ENCODE measurements around the gene CEP83. TPM values are rescaled to one million over a fixed set of nuclear protein-coding genes. Genes with fewer than 3 reads are reported as not detected.
"Not testable (repeated sequence)": the region's sequence is repeated elsewhere in the genome, so short reads cannot be mapped to it uniquely, and the experiment has no call there.

The CEP83 gene, protein sequence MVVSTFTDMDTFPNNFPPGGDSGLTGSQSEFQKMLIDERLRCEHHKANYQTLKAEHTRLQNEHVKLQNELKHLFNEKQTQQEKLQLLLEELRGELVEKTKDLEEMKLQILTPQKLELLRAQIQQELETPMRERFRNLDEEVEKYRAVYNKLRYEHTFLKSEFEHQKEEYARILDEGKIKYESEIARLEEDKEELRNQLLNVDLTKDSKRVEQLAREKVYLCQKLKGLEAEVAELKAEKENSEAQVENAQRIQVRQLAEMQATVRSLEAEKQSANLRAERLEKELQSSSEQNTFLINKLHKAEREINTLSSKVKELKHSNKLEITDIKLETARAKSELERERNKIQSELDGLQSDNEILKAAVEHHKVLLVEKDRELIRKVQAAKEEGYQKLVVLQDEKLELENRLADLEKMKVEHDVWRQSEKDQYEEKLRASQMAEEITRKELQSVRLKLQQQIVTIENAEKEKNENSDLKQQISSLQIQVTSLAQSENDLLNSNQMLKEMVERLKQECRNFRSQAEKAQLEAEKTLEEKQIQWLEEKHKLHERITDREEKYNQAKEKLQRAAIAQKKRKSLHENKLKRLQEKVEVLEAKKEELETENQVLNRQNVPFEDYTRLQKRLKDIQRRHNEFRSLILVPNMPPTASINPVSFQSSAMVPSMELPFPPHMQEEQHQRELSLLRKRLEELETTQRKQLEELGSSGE
- polyA plus RNA-seq (2013, experiment 1 of 2; ENCODE audit: insufficient read length): 10.5 TPM
- 10.3 TPM for polyA plus RNA-seq (2013, experiment 2 of 2; ENCODE audit: insufficient read length)

DNA sequence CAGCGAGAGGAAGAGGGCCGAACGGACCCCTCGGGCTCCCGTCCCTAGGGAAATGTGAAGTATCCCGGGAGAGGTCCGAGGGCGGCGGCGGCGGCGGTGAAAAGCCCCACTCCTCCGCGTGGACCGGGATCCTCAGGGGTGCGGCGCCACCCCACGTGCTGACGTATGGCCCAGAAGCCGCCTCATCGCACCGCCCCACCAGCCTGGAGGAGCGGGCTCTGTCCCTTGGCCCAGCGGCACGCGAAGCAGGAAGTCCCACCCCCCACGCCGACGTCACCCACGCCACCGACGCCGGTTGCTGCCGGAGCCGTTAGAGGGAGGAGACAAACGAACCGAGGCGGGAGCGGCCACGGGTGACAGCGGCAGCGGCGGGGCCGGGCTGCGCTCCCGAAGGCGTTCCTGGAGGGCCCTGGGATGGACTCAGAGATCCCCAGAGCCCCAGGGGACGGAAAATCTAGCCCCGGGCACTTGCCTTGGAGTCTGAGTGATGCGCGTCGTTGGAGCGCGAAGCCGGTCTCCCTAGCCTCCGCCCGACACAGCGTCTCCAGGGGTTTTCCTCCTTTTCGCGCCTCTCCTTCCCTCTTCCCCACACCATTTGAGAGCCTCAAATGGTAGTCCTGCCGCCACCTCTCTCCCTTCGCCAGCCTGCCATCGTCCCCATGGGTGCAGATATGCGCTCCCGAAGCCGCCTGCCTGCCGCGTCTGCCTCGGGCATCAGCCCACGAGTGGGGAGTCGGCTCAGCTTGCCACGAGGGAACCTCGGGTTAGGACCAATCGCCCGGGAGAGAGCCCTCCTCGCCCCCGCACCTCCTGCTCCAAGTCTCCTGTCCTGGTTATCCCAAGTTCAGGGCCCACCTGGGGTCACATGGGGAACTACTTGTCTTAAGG, at the start of gene CEP83:
TSS of gene CEP83 (minus strand) at position 140 of the 888 bp plus-strand sequence. CDS start 47,377 bp downstream, outside the sequence.
- DNase-seq: peak; percentile 92

DNA sequence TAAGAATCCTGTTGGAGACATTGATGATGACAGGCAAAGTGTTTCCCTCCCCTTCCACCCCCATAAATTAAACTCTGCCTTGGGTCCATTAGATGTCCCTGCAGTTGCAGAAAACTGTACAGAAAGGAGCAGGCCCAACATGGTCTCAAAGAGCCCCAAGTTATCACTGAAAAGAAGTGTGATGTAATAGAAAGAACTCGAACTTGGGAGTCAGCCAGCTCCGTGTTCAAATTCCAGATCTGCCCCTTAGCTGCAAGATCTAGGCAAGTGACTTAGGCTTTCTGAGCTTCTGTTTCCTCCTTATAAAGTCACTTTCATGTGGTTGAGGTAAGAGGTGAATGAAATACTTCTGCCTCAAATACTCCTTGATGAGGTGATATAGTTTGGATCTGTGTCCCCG, 49.6 kb upstream of the CEP83 start:
- DNase-seq: no peak

DNA sequence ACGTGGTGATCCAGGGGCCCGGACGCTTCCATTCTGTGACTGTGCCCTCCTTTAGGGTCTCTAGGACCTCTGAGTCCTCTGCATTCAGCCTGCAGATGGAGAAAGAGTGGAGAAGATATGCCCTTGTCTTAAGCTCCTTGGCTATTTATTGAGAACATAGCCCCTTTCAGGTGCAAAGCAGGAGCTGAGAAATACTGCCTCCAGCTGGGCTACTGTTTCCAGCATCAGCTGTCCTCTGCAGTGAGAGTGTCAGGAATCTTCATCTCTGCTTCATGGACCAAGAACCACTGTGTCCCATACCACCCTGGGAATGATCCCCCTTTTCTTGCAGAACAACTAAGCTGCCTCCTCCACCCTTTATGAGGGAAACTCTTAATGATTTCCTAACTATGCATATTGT, 47.8 kb upstream of the CEP83 start:
- DNase-seq: no peak

DNA sequence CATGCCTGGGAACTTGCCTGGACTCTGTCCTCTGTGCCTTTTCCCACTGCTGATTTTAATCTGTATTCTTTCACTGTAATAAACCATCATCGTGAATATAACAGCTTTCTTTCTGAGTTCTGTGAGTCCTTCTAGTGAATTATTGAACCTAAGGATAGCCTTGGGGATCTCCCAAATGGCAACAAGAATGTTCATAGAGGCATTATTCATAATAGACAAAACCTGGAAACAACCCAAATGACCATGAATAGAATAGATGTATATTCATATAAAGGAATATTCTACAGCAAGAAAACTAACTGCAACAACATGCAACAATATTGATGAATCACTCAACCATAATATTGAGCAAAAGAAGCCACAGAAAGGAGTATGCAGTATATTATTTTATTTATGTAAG, 44.7 kb upstream of the CEP83 start:
- DNase-seq: no peak

DNA sequence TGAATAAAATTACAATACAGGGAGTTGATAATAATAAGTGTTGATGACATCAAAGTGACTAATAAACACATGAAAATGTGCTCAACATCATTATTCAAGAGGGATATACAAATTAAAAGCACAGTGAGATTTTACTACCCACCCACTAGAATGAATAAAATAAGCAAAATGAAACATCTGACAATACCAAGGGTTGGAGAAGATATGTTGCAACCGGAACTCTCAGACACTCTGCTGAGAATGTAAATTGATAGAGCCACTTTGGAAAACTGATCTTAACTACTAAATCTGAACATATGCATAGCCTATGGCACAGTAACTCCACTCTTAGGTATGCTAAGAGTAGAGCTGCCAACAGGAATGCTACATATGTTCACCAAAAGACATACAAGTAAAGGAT, 44.0 kb upstream of the CEP83 start:
- DNase-seq: no peak

DNA sequence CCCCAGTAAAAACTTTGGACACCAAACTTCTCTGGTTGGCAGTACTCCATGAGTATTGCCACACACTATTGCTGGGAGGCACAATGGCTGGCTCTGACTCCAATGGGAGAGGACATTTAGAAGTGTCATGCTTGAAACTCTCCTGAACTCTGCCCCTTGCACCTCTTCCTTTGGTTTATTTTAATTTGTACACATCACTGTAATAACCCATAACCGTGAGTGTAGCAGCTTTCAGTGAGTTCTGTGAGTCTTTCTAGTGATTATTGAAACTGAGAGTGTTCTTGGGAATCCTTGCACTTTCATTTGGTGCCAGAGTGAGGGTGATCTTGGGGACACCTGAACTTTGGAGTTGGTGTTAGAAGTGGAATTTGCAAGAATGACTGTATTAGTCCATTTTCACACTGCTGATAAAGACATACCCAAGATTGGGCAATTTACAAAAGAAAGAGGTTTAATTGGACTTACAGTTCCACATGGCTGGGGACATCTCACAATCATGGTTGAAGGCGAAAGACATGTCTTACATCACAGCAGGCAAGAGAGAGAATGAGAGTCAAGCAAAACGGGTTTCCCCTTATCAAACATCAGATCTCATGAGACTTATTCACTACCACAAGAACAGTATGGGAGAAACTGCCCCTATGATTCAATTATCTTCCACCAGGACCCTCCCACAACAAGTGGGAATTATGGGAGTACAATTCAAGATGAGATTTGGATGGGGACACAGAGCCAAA, 41.3 kb upstream of the CEP83 start:
- DNase-seq: no peak

DNA sequence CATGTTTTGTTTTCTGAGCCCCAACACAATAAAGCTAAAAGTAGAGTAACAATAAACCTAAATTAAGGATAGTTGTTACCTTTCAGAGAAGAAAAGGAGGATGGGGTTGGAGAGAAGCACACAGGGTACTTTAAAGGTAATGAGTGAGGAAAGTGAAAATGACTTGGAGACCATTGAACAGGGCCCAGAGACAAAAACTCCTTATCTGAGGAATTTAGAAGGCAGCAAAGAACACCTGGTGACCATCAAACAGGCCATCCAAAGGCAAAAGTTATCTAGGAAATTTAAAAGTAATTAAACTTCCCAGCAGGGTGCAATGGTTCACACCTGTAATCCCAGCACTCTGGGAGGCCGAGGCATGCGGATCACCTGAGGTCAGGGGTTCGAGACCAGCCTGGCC, 39.0 kb upstream of the CEP83 start:
- DNase-seq: no peak

DNA sequence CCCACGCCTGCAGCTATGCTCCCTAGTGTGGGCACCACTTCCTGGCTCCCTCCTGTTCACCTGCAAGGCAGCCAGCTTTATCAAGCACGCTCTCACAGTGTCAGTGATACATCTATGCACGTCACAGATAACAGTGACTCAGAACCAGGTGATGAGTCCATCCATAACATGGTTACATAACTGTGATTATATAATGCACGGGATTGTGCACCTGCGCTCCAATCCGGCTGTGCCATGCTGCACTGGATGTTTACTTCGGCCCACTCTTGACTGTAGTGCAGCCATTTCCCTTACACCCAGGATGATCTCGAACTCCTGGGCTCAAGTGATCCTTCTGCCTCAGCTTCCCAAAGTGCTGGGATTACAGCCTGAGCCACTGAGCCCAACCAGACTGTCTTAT, 38.4 kb upstream of the CEP83 start:
- DNase-seq: no peak

DNA sequence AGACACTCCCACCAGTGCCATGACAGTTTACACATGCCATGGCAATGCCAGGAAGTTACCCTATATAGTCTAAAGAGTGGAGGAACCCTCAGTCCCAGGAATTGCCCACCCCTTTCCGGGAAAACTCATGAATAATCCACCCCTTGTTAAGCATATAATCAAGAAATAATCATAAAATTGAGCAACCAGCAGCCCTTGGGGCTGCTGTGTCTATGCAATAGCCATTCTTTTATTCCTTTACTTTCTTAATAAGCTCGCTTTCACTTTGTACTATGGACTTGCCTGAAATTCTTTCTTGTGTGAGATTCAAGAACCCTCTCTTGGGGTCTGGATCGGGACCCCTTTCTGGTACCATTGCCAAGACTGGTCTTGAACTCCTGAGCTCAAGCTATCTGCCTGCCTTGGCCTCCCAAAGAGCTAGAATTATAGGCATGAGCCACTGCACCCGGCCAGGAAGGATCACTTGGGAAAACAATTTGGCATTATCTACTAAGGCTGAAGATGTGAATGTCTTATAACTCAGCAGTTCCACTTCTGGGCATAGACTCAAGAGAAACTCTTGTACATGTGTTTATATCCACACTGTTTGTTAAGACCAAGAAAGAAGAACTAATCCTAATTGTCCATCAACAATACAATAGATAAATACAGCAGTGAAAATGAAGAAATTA, 35.9 kb upstream of the CEP83 start:
- no peak for DNase-seq

DNA sequence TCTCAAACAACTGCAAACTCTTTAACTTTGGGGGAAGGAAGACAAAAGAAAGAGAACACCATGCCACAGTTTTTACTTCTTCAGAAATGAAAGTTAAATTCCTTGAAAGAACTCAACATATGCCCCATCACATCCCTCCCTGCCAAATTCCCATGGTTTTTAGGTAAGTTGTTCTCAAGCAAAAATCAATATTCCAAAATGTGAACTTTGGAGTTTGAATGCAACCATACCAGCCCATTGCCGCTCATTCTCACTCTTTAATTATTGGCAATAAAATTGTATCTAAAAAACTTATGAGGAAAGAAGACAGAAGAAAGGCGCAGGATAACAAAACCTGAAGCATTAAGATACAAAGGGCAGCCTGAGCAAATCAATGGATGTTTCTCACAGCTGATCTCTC, 31.8 kb upstream of the CEP83 start:
- no peak for DNase-seq

DNA sequence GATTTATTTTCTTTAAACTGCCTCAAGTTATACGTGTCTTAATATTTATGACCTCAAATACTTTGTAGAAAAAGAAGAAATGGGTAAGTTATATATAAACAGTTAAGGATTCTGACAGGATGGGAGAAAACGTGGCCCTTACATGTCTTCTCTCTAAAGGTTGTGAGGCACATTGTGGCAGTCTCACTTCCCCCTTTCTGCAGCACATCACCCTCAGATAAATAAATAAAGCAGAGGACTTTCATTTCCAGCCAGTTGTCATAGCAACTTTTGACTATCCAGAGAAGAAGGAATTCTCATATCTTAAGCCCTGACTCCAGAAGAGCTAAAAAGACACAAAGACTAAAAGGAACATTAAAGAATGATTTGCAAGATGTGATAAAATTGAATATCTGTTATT, 28.8 kb upstream of the CEP83 start:
- no peak for DNase-seq

DNA sequence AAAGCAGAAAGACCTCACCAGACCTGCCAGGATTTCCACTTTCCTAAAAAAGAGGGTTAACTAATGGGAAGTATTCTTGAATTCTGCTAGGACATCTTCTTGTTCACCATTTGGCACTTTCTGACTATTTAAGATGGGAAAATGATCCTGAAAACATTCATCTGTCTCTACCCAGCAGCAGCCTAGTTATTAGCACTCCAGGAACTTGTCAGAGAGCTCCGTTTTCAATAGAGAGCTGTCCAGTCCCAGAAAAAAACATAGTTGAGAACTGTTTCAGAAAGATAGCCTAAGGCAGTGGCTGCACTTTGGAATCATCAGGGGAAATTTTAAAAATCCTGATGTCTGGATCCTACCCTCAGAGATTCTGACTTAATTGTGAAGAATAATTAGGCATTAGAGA, 22.1 kb upstream of the CEP83 start:
- no peak for DNase-seq

DNA sequence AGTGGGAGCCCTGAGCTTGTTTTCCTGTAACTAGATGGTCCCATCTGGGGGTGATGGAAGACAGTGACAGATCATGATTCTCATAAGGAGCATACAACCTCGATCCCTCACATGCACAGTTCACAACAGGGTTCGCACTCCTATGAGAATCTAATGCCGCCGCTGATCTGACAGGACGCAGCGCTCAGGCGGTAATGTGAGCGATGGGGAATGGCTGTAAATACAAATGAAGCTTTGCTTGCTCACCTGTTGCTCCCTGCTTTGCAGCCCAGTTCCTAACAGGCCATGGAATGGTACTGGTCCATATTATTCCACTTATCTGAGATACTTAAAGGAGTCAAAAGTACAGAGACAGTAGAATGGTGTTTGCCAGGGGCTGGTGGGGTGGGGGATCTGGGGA, 9.9 kb upstream of the CEP83 start:
- no peak for DNase-seq

DNA sequence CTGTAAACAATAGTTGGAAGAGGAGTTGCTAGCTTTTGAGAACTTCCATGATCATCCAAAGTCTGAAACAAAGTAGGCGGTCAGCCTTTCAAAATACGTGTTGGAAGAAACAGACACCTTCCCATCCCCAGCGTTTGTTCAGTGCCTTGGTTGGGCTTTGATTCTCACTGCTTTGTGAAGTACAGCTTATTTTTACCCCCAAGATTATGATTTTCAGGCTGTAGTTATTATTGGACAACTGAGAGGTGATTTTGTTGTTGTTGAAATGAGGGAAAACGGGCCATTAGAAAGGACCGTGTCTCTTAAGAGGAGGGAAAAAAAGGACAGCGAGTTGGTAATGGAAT, 921 bp upstream of the CEP83 start:
- no peak for DNase-seq

DNA sequence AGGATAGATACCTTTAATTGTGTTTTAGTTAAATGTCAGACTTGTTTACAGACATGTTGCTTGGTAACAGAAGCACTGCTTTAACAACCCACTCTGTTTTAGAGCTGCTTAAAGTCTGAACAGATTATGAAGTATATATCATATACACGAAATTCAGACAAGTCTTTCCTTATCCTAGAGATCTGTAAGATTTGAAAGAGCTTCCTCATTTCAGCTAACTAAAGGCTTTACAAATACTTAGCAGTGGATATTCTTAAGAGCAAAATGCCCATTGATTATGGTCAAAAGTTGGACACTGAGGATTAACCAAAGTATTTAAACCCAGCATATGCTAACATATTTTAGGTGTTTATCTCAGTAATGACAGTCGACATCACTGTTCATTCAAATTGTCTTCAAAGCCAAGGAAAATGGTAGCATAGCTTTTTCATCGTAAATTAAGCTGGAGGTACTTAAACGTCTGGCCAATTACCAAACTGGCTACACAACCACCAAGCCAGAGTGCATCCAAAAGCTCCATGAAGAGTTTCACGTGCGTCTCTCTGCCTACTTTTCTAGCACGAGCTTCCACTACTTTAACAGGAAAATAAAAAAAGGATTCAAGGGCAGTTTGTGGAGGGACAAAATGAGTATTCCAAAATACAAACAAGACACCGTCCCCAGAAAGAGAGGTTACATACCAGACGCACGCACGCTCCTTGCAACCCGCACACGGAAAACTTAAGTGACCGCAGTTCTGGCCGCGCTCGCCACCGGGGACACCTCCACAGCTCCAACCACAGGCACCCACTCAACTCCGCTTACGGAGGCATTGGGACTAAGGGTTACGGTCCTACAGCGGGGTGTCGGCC, 565 bp downstream of the CEP83 start:
- DNase-seq: peak; percentile 28

DNA sequence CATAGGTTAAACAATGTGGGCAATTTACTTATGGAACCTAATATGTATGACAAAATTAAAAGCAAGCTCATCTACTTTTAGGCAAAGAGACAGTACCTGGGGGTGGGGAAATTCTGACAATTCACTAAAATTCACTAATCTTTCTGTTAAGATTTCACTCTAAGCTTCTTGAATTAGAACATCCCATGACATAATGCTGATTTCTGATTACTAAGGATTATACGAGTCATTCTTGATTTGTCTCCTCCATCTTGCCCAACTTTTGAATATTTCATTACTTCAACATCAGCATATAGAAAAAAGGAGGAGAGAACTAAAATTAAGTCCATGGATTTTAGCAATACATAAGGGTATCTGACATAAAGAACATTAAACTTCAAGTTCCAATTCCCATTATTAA, 2.4 kb downstream of the CEP83 start:
- DNase-seq: no peak

DNA sequence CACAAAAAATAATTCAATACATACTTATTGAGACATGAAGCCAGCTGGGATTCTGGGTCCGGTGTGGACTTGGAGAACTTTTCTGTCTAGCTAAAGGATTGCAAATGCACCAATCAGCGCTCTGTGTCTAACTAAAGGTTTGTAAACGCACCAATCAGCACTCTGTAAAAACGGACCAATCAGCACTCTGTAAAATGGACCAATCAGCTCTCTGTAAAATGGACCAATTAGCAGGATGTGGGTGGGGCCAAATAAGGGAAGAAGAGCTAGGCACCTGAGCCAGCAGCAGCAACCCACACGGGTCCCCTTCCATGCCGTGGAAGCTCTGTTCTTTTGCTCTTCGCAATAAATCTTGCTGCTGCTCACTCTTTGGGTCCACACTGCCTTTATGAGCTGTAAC, 5.3 kb downstream of the CEP83 start:
- DNase-seq: not testable (repeated sequence)

DNA sequence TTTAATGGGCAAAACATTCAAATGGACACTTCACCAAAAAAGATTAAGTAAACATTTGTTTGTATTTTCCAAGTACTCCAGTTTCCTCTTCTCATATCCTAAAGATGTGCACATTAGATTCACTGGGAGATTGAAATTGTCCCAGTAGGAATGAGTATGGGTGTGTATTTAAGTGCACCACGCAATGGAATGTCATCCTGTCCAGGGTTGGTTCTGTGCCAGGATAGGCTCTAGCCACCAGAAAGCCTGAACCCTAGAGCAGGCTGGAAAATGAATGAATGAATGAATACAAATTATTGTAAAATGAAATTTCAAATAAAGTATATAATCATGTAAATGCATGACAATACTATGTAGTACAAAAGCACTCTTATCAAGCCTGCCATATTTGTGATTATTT, 14.0 kb downstream of the CEP83 start:
- DNase-seq: no peak

DNA sequence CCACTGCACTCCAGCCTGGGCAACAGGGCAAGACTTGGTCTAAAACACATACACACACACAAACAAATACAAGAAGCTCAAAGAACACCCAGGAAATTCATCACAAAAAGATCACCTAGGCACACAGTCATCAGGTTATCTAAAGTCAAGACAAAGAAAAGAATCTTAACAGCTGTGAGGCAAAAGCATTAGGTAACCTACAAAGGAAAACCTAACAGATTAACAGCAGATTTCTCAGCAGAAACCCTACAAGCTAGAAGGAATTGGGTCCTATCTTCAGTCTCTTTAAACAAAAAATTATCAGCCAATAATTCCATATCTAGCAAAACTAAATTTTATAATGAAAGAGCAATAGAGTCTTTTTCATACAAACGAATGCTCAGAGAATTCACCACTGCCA, 22.4 kb downstream of the CEP83 start:
- DNase-seq: no peak

DNA sequence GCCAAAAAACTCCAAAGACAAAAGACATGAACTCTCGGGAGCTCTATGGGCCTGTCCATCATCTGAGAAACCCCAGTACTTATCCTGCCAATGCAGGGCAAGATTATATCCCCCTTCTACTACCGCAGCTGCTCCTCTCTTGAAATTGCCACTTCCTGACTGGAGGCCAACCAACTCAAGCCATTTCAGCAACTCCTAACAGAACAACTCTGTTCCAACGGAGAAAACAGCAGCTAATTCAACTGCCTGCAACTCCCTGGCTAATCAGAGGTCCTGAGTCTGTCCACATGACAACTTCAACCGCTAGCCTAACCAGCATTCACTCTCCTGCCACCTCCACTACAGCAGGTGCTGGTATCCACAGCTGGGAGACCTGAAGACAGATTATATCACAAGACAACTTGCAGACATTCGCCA, 24.1 kb downstream of the CEP83 start:
- no peak for DNase-seq

DNA sequence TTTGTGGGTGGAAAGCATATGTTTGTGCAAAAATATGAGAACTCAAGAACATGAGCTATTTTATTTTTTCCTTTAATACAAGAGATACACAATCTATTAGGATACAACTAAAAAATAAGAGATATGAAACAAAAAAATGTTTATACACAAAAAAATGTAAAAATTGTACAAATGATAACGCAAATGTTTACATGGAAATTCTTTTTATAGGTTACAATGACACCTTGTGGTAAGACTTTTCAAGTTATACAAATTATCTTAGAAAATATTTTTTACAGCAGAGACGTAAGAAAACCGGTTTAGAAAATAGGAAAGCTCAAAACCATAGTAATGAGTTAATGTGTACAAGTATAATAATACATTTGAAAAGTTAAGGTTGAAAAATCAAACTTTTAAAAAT, 25.5 kb downstream of the CEP83 start:
- no peak for DNase-seq

Measured in fibroblast of skin of abdomen (primary cell).